GM12874 (cell line): ENCODE results near the gene ART4.

ENCODE experiments used
- CTCF ChIP-seq: IDR thresholded peaks from 2 replicates; pipeline ENCODE4 v1.5.1; 2011; ENCODE audit warnings: low read depth, mild to moderate bottlenecking, control low read depth, low read length, moderate library complexity; ENCODE audit not compliant: insufficient read depth

The ART4 gene

GRCh38 chr12:14871247-14871646 is 27.9 kb upstream of the ART4 start:
- no peak for TF ChIP-seq CTCF

- TF ChIP-seq CTCF: no peak
Observed at GRCh38 chr12:14868916-14869506, 25.7 kb upstream of the ART4 start.

- TF ChIP-seq CTCF: no peak
Observed at GRCh38 chr12:14860490-14860889, 17.2 kb upstream of the ART4 start.

- TF ChIP-seq CTCF: no peak
Observed at GRCh38 chr12:14858513-14858912, 15.2 kb upstream of the ART4 start.

GRCh38 chr12:14854586-14855183 is 11.4 kb upstream of the ART4 start:
- 0 out of 2 replicates have a peak, but pooled peaks have one; percentile 8 for TF ChIP-seq CTCF

GRCh38 chr12:14853961-14854360 is 10.6 kb upstream of the ART4 start:
- TF ChIP-seq CTCF: no peak

- TF ChIP-seq CTCF: no peak
Observed at GRCh38 chr12:14852880-14853279, 9.6 kb upstream of the ART4 start.
